SU-DHL-6 (cell line): ENCODE results near the gene ANKS1A.

Source experiments
- CTCF ChIP-seq: fragments of 200-600 bp; sonication (generic); IDR thresholded peaks from one replicate; pipeline ENCODE4 v1.5.1; 2017; ENCODE audit warnings: antibody characterized with exemption, mild to moderate bottlenecking, low read length, moderate library complexity; ENCODE audit not compliant: insufficient read depth, poor library complexity, severe bottlenecking
- EZH2phosphoT487 ChIP-seq: fragments of 200-600 bp; sonication (generic), shearing (Covaris generic); conservative IDR thresholded peaks from 2 replicates; pipeline ENCODE4 v1.6.1; 2018; ENCODE audit warnings: mild to moderate bottlenecking, antibody characterized with exemption, low read length, moderate library complexity, mixed read lengths

- no peak for TF ChIP-seq CTCF
- TF ChIP-seq EZH2phosphoT487, result no peak
Observed at GRCh38 chr6:35040398-35040797, 151.3 kb downstream of the ANKS1A start.
